A549 (cell line): ENCODE data around the gene TOMM40L. TPM values are rescaled to one million over a fixed set of nuclear protein-coding genes. Genes with fewer than 3 reads are reported as not detected.

Experiments used
- ATAC-seq, 2 experiments: fragments of 200-7000 bp in 1 of 2; fragments of >200 bp in 1 of 2; cut with Nextera tagmentation in 1 of 2; cut with Tn5 transposase in 1 of 2; 3 replicates each; pipeline versions ENCODE4 v1.8.0 to v1.9.1; 2018 to 2020; ENCODE audit warnings: mild to moderate bottlenecking in 1 of 2, moderate library complexity in 1 of 2
- CTCF ChIA-PET: fragments of 300-600 bp; sonication (Branson Sonifier 250); formaldehyde crosslinking; extraction: SDS; loops from one replicate; lab custom pipeline; 2021; ENCODE audit warnings: antibody characterized with exemption, inconsistent platforms; lab: Yijun Ruan, JAX
- POLR2A ChIA-PET: fragments of 350-600 bp; formaldehyde crosslinking; extraction: SDS; loops from one replicate; lab custom pipeline; 2021; ENCODE audit warnings: antibody characterized with exemption, inconsistent platforms; lab: Yijun Ruan, JAX
- DNase-seq, 2 experiments: peaks; one replicate each; pipeline versions ENCODE4 v3.0.0 to v3.0.0-alpha.2; 2011 to 2016; ENCODE audit warnings: low read depth in 1 of 2, low spot score in 1 of 2
- FAIRE-seq: peaks from 2 replicates; lab custom pipeline; 2011; peaks lifted over from hg19 to GRCh38; lab: Jason Lieb, UNC
- H3K27ac ChIP-seq, 2 experiments: fragments of >200 bp; sonication (Bioruptor Twin); formaldehyde crosslinking; 3 replicates each; pipeline ENCODE4 v1.5.1; 2016 to 2017
- H3K4me1 ChIP-seq: fragments of >200 bp; sonication (Bioruptor Twin); formaldehyde crosslinking; 3 replicates; pipeline ENCODE4 v1.6.1; 2016
- H3K4me2 ChIP-seq: fragments of >200 bp; sonication (Bioruptor Twin); formaldehyde crosslinking; 3 replicates; pipeline ENCODE4 v1.6.1; 2016
- H3K4me3 ChIP-seq: fragments of >200 bp; sonication (Bioruptor Twin); formaldehyde crosslinking; 3 replicates; pipeline ENCODE4 v1.5.1; 2016
- H3K9me3 ChIP-seq: fragments of >200 bp; sonication (Bioruptor Twin); formaldehyde crosslinking; 3 replicates; pipeline ENCODE4 v1.6.1; 2016
- BCL3 ChIP-seq: fragments of >200 bp; sonication (Bioruptor Twin); formaldehyde crosslinking; IDR thresholded peaks from 3 replicates; pipeline ENCODE4 v1.6.1; 2016
- BHLHE40 ChIP-seq: IDR thresholded peaks from 2 replicates; pipeline ENCODE4 v1.6.1; 2012; ENCODE audit warnings: low read depth, low read length, inconsistent platforms
- CEBPB ChIP-seq, 2 experiments: fragments of >200 bp in 1 of 2; sonication (Bioruptor Twin) in 1 of 2; formaldehyde crosslinking in 1 of 2; IDR thresholded peaks; 2 replicates each; pipeline ENCODE4 v1.6.1; 2012 to 2016
- EHF ChIP-seq: fragments of 250-450 bp; sonication (Bioruptor Pico); IDR thresholded peaks from 2 replicates; pipeline ENCODE4 v1.5.0; 2020; ENCODE audit warnings: mild to moderate bottlenecking
- EHMT2 ChIP-seq: fragments of 200-600 bp; sonication (generic); IDR thresholded peaks from 2 replicates; pipeline ENCODE4 v1.6.1; 2016; ENCODE audit warnings: antibody characterized with exemption, low read depth, mild to moderate bottlenecking, moderate library complexity
- ESRRA ChIP-seq: fragments of 150-350 bp; IDR thresholded peaks from 2 replicates; pipeline ENCODE4 v1.6.1; 2014; ENCODE audit warnings: mild to moderate bottlenecking, low read length, borderline replicate concordance
- FOSB ChIP-seq: fragments of 250-450 bp; sonication (Bioruptor Pico); IDR thresholded peaks from 2 replicates; pipeline ENCODE4 v1.5.0; 2020; ENCODE audit warnings: mild to moderate bottlenecking, moderate library complexity
- FOSL2 ChIP-seq, 2 experiments: fragments of 450-650 bp in 1 of 2; fragments of >200 bp in 1 of 2; sonication (Bioruptor Twin) in 1 of 2; formaldehyde crosslinking; IDR thresholded peaks; 2 replicates each; pipeline versions ENCODE4 v1.5.0 to v1.6.1; 2016 to 2020; ENCODE audit warnings: mild to moderate bottlenecking in 1 of 2, moderate library complexity in 1 of 2
- FOXS1 ChIP-seq: fragments of 250-450 bp; sonication (Bioruptor Pico); IDR thresholded peaks from 2 replicates; pipeline ENCODE4 v1.5.0; 2020; ENCODE audit warnings: mild to moderate bottlenecking, moderate library complexity
- KDM5A ChIP-seq: fragments of 200-600 bp; sonication (generic); IDR thresholded peaks from 2 replicates; pipeline ENCODE4 v1.6.1; 2016; ENCODE audit warnings: antibody characterized with exemption, mild to moderate bottlenecking
- MAZ ChIP-seq: fragments of 150-350 bp; IDR thresholded peaks from 2 replicates; pipeline ENCODE4 v1.6.1; 2014; ENCODE audit warnings: antibody characterized with exemption, low read depth, low read length, borderline replicate concordance
- RARB ChIP-seq: fragments of 250-450 bp; sonication (Bioruptor Pico); IDR thresholded peaks from 2 replicates; pipeline ENCODE4 v1.8.0; 2021; ENCODE audit warnings: mild to moderate bottlenecking, moderate library complexity
- RCOR1 ChIP-seq: fragments of 150-350 bp; IDR thresholded peaks from 2 replicates; pipeline ENCODE4 v1.6.1; 2014; ENCODE audit warnings: antibody characterized with exemption, low read length, low read depth
- RNF2 ChIP-seq: fragments of 200-600 bp; sonication (generic); IDR thresholded peaks from 2 replicates; pipeline ENCODE4 v1.6.1; 2016; ENCODE audit warnings: low read depth, mild to moderate bottlenecking, antibody characterized with exemption, moderate library complexity, borderline replicate concordance
- SMC3 ChIP-seq: fragments of >200 bp; sonication (Bioruptor Twin); formaldehyde crosslinking; IDR thresholded peaks from 3 replicates; pipeline ENCODE4 v1.6.1; 2018; ENCODE audit warnings: inconsistent platforms
- ZC3H11A ChIP-seq: fragments of 450-650 bp; IDR thresholded peaks from 2 replicates; pipeline ENCODE4 v1.6.1; 2014; ENCODE audit warnings: antibody characterized with exemption, mild to moderate bottlenecking
- ZSCAN20 ChIP-seq: fragments of 250-450 bp; sonication (Bioruptor Pico); IDR thresholded peaks from 2 replicates; pipeline ENCODE4 v1.8.0; 2022; ENCODE audit warnings: mild to moderate bottlenecking, moderate library complexity
- whole genome bisulfite sequencing: methylation state at CpG from one replicate; pipeline ENCODE4 v1.1.6; 2017; ENCODE audit errors: missing lambda C conversion rate; 5-methylcytosine and 5-hydroxymethylcytosine counted together
- polyA plus RNA-seq, 4 experiments: library from polyadenylated mRNA; depleted of rRNA in 3 of 4; stranded (reverse); fragments of >200 nt; fragmentation: RNase III in 1 of 4; extraction: RNeasy Plus Mini Kit Qiagen cat#74134 plus additional on column Dnase treatment in 1 of 4; gene quantifications; 2 replicates in 3 of 4; 3 replicates in 1 of 4; pipeline ENCODE4 v1.2.3, GENCODE V29; 2011 to 2017
- TF ChIP-seq, protein P1 (sequence below): fragments of 200-600 bp; sonication (generic); IDR thresholded peaks from 2 replicates; pipeline ENCODE4 v1.6.1; 2016; ENCODE audit warnings: antibody characterized with exemption, mild to moderate bottlenecking, moderate library complexity
- TF ChIP-seq, protein P2 (sequence below): IDR thresholded peaks from 2 replicates; pipeline ENCODE4 v1.6.1; 2012
- TF ChIP-seq, protein P3 (sequence below): fragments of >200 bp; sonication (Bioruptor Twin); formaldehyde crosslinking; IDR thresholded peaks from 3 replicates; pipeline ENCODE4 v1.5.1; 2016

Gene TOMM40L
- polyA plus RNA-seq, 2 of the 4 experiments (the other 2 are of a cell fraction): 6.3 to 10.2 TPM

GRCh38 chr1:161266202-161266601 is 40.3 kb downstream of the TOMM40L start (continued):
- TF ChIP-seq, protein P1, sequence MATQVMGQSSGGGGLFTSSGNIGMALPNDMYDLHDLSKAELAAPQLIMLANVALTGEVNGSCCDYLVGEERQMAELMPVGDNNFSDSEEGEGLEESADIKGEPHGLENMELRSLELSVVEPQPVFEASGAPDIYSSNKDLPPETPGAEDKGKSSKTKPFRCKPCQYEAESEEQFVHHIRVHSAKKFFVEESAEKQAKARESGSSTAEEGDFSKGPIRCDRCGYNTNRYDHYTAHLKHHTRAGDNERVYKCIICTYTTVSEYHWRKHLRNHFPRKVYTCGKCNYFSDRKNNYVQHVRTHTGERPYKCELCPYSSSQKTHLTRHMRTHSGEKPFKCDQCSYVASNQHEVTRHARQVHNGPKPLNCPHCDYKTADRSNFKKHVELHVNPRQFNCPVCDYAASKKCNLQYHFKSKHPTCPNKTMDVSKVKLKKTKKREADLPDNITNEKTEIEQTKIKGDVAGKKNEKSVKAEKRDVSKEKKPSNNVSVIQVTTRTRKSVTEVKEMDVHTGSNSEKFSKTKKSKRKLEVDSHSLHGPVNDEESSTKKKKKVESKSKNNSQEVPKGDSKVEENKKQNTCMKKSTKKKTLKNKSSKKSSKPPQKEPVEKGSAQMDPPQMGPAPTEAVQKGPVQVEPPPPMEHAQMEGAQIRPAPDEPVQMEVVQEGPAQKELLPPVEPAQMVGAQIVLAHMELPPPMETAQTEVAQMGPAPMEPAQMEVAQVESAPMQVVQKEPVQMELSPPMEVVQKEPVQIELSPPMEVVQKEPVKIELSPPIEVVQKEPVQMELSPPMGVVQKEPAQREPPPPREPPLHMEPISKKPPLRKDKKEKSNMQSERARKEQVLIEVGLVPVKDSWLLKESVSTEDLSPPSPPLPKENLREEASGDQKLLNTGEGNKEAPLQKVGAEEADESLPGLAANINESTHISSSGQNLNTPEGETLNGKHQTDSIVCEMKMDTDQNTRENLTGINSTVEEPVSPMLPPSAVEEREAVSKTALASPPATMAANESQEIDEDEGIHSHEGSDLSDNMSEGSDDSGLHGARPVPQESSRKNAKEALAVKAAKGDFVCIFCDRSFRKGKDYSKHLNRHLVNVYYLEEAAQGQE: no peak
- TF ChIP-seq BHLHE40 (no peak), FOSB (no peak), ZSCAN20 (CRISPR knock-in tag) (no peak), SMC3 (no peak), BCL3 (no peak), FOXS1 (CRISPR knock-in tag) (no peak)
- TF ChIP-seq, protein P2, sequence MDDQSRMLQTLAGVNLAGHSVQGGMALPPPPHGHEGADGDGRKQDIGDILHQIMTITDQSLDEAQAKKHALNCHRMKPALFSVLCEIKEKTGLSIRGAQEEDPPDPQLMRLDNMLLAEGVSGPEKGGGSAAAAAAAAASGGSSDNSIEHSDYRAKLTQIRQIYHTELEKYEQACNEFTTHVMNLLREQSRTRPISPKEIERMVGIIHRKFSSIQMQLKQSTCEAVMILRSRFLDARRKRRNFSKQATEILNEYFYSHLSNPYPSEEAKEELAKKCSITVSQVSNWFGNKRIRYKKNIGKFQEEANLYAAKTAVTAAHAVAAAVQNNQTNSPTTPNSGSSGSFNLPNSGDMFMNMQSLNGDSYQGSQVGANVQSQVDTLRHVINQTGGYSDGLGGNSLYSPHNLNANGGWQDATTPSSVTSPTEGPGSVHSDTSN: no peak

GRCh38 chr1:161266836-161267235 is 41.0 kb downstream of the TOMM40L start:
- ATAC-seq: peak in 1 of 2 experiments; percentile 30; a peak in 2 of 6 replicates
- CTCF ChIA-PET: interaction anchor here (1.2 to 3.4 kb wide), 4 partner anchors 25 to 109 kb away, joined by 3 to 16 read pairs (median 6); partner anchors contain the start of gene TOMM40L

More at GRCh38 chr1:161266836-161267235, 41.0 kb downstream of the TOMM40L start:
- POLR2A ChIA-PET: interaction anchor here (1.0 kb wide), 1 partner anchor 47 kb away, joined by 3 read pairs; the partner anchor contains the start of gene SDHC
- no peak for DNase-seq
- Histone ChIP-seq H3K4me1 (peaks cover 11% of the 10 kb centered on the region; the same call in 2 of the 3 replicates), H3K4me2 (no peak overlapping the region)
- TF ChIP-seq MAZ (no peak), ZC3H11A (no peak), BCL3 (no peak), EHMT2 (no peak), KDM5A (no peak), ESRRA (no peak), RNF2 (no peak), RCOR1 (no peak), EHF (CRISPR knock-in tag) (no peak), CEBPB (IDR thresholded peaks at IDR 0.05) (no peak), RARB (no peak), FOSL2 (IDR thresholded peaks at IDR 0.05) (no peak), FOSL2 (CRISPR knock-in tag; IDR thresholded peaks at IDR 0.05) (no peak)
- TF ChIP-seq, protein P3, sequence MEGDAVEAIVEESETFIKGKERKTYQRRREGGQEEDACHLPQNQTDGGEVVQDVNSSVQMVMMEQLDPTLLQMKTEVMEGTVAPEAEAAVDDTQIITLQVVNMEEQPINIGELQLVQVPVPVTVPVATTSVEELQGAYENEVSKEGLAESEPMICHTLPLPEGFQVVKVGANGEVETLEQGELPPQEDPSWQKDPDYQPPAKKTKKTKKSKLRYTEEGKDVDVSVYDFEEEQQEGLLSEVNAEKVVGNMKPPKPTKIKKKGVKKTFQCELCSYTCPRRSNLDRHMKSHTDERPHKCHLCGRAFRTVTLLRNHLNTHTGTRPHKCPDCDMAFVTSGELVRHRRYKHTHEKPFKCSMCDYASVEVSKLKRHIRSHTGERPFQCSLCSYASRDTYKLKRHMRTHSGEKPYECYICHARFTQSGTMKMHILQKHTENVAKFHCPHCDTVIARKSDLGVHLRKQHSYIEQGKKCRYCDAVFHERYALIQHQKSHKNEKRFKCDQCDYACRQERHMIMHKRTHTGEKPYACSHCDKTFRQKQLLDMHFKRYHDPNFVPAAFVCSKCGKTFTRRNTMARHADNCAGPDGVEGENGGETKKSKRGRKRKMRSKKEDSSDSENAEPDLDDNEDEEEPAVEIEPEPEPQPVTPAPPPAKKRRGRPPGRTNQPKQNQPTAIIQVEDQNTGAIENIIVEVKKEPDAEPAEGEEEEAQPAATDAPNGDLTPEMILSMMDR: no peak
- TF ChIP-seq, protein P1: no peak
- TF ChIP-seq, all 56 proteins: peak for 0
- H3K9me3 ChIP-seq: no peaks in the 10 kb centered on the region
- WGBS: 67% methylated on average over 2 of the region's 2 CpGs
- no peak for FAIRE-seq
- H3K4me3 ChIP-seq: no peak overlapping the region
- H3K27ac ChIP-seq: no peak overlapping the region
